HG03066 (cell line): ENCODE results near the gene PRKCD.

ENCODE experiments used
- ATAC-seq: cut with Tn5 transposase; IDR thresholded peaks from one replicate; pipeline ENCODE4 v1.9.1; 2021; ENCODE audit warnings: low read depth; ENCODE audit not compliant: unreplicated experiment

PRKCD gene

GRCh38 chr3:53154881-53155285 is 6.1 kb upstream of the PRKCD start:
- no peak for ATAC-seq

- ATAC-seq = no peak
These were observed 5.2 kb upstream of the PRKCD start for GRCh38 chr3:53155760-53156159.

GRCh38 chr3:53156368-53156834 is 4.6 kb upstream of the PRKCD start:
- no peak for ATAC-seq

GRCh38 chr3:53157974-53158580 is 2.9 kb upstream of the PRKCD start:
- ATAC-seq = no peak

- no peak for ATAC-seq
These were observed 2.2 kb upstream of the PRKCD start for GRCh38 chr3:53158765-53159155.

GRCh38 chr3:53159156-53160060 is 1.6 kb upstream of the PRKCD start:
- ATAC-seq = no peak

- no peak for ATAC-seq
These were observed 849 bp upstream of the PRKCD start for GRCh38 chr3:53160061-53160659.

GRCh38 chr3:53161450-53161819 is 426 bp downstream of the PRKCD start:
- ATAC-seq = peak; percentile 4

GRCh38 chr3:53161820-53162671 is 1.0 kb downstream of the PRKCD start:
- peak; percentile 36 for ATAC-seq

- ATAC-seq = peak; percentile 33
These were observed 1.8 kb downstream of the PRKCD start for GRCh38 chr3:53162672-53163443.

GRCh38 chr3:53163444-53164387 is 2.7 kb downstream of the PRKCD start:
- no peak for ATAC-seq

- ATAC-seq = no peak
These were observed 3.9 kb downstream of the PRKCD start for GRCh38 chr3:53164911-53165310.

GRCh38 chr3:53166206-53166605 is 5.2 kb downstream of the PRKCD start:
- ATAC-seq = no peak

GRCh38 chr3:53166781-53167291 is 5.8 kb downstream of the PRKCD start:
- peak; percentile 34 for ATAC-seq

GRCh38 chr3:53167418-53168174 is 6.6 kb downstream of the PRKCD start:
- ATAC-seq = peak; percentile 29

- ATAC-seq = no peak
These were observed 7.3 kb downstream of the PRKCD start for GRCh38 chr3:53168175-53168923.
